Measurements from ENCODE around the gene TMPRSS13.

GRCh38 chr11:117888139-117888566 lies 41.0 kb downstream of the TMPRSS13 start:
- no peak for TF ChIP-seq EZH2 (IDR thresholded peaks at IDR 0.05; ENCODE audit: insufficient read depth, poor library complexity, severe bottlenecking)
- TF ChIP-seq EZH2phosphoT487 (IDR thresholded peaks at IDR 0.05; ENCODE audit: insufficient read depth, low read depth): no peak
